Colonic mucosa (tissue), 4 donors: ENCODE measurements around the gene PRELP. TPM values are rescaled to one million over a fixed set of nuclear protein-coding genes. Genes with fewer than 3 reads are reported as not detected.

ENCODE experiments used
- DNase-seq: peaks from one replicate; pipeline ENCODE4 v3.0.0-alpha.2; 2020
- H3K27ac ChIP-seq: fragments of 200-600 bp; one replicate; pipeline ENCODE4 v1.8.0; 2021
- H3K27me3 ChIP-seq: fragments of 200-600 bp; one replicate; pipeline ENCODE4 v1.8.0; 2021
- H3K36me3 ChIP-seq: fragments of 200-600 bp; one replicate; pipeline ENCODE4 v1.8.0; 2021
- H3K4me1 ChIP-seq: fragments of 200-600 bp; one replicate; pipeline ENCODE4 v1.8.0; 2021; ENCODE audit warnings: mild to moderate bottlenecking
- H3K4me3 ChIP-seq: fragments of 200-600 bp; one replicate; pipeline ENCODE4 v1.8.0; 2021
- H3K9ac ChIP-seq, 2 donors: one replicate each; pipeline ENCODE4 v1.7.0; 2013; ENCODE audit warnings: control low read depth in 2 of 2, low read depth in 2 of 2, low read length in 2 of 2
- H3K9me3 ChIP-seq: fragments of 200-600 bp; one replicate; pipeline ENCODE4 v1.8.0; 2021
- intact Hi-C: fragments of 100-400 bp; cut with DNase I; formaldehyde crosslinking; loops from one replicate; pipeline ENCODE4 v1.14.1; 2022
- total RNA-seq, 2 donors: library from RNA; stranded (reverse); fragmentation: NEBNext Ultra II Directional in 1 of 2; extraction: Animal tissue kit (Norgen Biotek cat#: 25700) in 1 of 2; gene quantifications; one replicate each; pipeline ENCODE4 v1.2.1, GENCODE V29; 2021
- TF ChIP-seq, protein P1 (sequence below): fragments of 200-600 bp; IDR thresholded peaks from one replicate; pipeline ENCODE4 v1.8.0; 2022; ENCODE audit warnings: antibody characterized with exemption, mild to moderate bottlenecking
- donor health status: healthy.
- donor health status: DM: no; HTN: no; CAD: no.
- donor health status: DM: no; HTN: no; CAD: no.

Gene PRELP
- total RNA-seq, 2 donors from 2014 or later = 2.4 to 9.3 TPM

DNA sequence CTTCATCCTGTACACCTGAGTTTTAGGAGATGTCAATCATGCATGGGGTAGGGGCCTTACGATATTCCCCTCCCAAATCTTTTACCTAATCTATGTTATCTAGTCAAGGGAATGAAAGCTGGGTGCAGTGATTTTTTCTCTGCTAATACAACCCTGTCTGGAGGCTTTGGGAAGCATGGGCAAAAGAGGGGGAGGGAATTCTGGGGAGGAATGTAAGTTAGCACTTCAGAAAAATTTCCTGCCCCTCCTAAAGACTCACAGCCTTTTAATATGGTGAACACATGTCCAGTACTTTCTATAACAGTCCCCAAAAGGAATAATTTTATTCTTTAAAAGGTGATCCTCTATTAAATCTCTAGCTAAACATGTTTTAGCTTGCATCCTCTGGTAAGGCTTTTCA is 25.6 kb upstream of the PRELP start:
- TF ChIP-seq, protein P1, sequence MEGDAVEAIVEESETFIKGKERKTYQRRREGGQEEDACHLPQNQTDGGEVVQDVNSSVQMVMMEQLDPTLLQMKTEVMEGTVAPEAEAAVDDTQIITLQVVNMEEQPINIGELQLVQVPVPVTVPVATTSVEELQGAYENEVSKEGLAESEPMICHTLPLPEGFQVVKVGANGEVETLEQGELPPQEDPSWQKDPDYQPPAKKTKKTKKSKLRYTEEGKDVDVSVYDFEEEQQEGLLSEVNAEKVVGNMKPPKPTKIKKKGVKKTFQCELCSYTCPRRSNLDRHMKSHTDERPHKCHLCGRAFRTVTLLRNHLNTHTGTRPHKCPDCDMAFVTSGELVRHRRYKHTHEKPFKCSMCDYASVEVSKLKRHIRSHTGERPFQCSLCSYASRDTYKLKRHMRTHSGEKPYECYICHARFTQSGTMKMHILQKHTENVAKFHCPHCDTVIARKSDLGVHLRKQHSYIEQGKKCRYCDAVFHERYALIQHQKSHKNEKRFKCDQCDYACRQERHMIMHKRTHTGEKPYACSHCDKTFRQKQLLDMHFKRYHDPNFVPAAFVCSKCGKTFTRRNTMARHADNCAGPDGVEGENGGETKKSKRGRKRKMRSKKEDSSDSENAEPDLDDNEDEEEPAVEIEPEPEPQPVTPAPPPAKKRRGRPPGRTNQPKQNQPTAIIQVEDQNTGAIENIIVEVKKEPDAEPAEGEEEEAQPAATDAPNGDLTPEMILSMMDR = no peak
- intact Hi-C loops = no loop called here
- H3K9me3 ChIP-seq = no peaks in the 10 kb centered on the region
- no peak overlapping the region for H3K9ac ChIP-seq
- no peak overlapping the region for H3K27ac ChIP-seq
- no peak for DNase-seq
- no peaks in the 10 kb centered on the region for H3K36me3 ChIP-seq
- H3K27me3 ChIP-seq = no peaks in the 10 kb centered on the region
- no peaks in the 10 kb centered on the region for H3K4me1 ChIP-seq
- H3K4me3 ChIP-seq = no peak overlapping the region

DNA sequence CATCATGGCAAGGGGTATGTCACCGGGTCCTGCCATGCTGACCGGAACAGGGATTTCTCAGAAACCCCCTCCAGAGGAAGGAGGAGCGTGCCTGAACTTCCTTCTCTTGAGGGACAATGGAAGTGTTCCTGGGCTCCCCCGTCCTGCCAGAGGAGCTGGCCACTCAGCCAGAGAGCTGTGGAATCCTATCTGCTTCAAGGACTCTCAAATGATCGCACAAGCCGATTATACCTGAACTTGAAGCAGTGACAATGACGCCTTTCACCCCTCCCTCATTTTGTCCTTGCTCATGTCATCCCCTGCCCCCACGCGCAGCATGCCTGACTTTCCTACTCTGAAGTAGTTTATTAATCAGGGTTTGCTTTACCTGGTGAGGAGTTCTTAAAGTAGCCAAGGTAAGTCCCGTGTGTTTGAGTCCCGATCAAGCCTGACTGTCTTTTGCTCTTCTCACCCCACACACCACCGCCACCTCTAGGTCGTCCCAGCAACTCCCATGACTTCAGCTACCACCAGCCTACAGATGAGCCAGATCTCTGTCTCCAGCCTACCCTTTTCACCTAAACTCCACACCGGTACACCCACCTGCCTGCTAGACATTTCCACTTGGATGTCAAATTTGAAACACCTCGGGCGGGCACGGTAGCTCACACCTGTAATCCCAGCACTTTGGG is 25.0 kb upstream of the PRELP start:
- H3K9ac ChIP-seq = no peak overlapping the region
- no peak overlapping the region for H3K27ac ChIP-seq
- no peak overlapping the region for H3K4me3 ChIP-seq
- TF ChIP-seq, protein P1 = no peak
- no peaks in the 10 kb centered on the region for H3K27me3 ChIP-seq
- intact Hi-C loops = no loop called here
- H3K36me3 ChIP-seq = no peaks in the 10 kb centered on the region
- H3K4me1 ChIP-seq = no peaks in the 10 kb centered on the region
- H3K9me3 ChIP-seq = no peaks in the 10 kb centered on the region
- no peak for DNase-seq

DNA sequence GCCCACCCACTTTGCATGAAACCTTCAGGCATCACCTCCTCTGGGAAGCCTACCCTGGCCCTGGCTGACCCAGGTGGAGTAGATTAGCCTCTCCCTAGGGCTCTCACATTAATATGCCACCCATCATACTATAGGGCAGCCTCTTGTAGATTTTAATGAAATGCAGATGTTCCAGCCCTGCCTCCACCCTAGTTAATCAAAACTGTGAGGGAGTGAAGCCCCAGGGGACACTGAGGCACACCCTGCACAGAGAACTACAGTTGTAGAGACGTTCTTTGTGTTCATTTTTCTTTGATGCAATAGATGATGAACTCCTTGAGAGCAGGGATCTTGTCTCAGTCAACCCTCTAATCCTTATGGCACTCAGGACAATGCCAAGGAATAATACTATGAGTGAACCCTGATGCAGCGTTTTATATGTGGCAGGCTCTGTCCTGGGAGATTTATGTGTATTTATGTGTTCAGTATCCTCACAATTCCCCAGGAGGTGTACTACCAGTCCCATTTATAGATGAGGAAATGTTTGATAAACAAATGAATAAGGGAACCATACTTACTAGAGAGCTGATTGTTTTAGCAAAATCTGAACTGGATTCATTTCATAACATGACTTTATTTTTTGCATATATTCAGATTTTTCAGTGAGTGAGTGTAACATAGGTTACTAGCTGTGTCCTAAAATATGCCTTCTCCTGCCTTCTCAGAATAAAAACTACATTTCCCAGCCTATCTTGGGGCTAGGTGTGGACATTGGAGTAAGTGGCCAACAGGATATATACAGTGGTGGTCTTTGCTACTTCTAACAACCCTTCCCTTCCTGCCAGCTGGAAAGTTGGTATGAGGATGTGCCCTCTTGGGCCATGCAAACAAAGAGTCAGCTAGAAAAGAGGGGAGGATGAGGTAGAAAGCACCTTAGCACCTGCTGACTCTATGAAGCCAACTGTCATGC is 23.5 kb upstream of the PRELP start:
- H3K9ac ChIP-seq = no peak overlapping the region
- TF ChIP-seq, protein P1 = no peak
- no peaks in the 10 kb centered on the region for H3K27me3 ChIP-seq
- H3K27ac ChIP-seq = no peak overlapping the region
- DNase-seq = no peak
- no peaks in the 10 kb centered on the region for H3K9me3 ChIP-seq
- intact Hi-C loops = no loop called here
- no peak overlapping the region for H3K4me3 ChIP-seq
- H3K4me1 ChIP-seq = no peaks in the 10 kb centered on the region
- no peaks in the 10 kb centered on the region for H3K36me3 ChIP-seq

DNA sequence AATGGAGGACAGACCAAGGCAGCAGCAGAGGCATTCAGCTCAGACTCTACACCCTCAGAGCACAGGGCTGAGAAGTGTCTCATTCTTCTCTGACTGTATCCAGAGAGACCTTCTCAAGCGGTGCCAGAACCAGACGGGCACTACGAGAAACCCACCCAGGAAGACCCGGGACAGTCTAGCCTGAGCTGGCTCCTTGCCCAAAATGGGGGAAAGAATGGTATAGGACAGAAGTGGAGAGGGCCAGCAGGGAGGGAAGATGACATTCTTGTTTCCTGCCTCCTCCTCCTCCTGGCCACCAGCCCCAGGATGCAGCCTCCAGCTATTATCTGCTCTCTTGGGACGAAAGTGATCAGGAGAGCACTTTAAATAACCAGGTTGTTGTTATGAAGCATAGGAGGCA is 22.6 kb upstream of the PRELP start:
- Histone ChIP-seq H3K9me3 (no peaks in the 10 kb centered on the region), H3K4me3 (no peak overlapping the region), H3K27ac (no peak overlapping the region), H3K36me3 (no peaks in the 10 kb centered on the region), H3K27me3 (no peaks in the 10 kb centered on the region), H3K9ac (no peak overlapping the region), H3K4me1 (no peaks in the 10 kb centered on the region)
- DNase-seq = no peak
- intact Hi-C loops = no loop called here
- TF ChIP-seq, protein P1 = no peak

DNA sequence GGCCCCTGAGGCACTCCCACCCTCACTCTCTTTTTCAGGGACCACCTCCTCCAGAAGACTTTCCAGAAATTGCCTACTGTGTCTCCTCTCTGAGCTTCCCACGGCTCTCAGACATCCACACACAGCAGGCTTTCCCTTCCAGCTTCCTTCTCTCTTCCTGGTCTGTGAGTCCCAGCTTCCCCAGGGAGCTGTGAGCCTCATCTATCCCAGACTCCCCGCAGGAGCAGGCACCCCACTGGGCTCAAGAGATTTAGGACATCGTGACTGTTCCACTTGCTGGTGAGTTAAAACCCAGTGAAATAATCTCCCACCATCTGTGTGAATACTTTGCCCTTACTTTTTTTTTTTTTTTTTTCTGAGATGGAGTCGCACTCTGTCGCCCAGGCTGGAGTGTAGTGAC is 22.0 kb upstream of the PRELP start:
- Histone ChIP-seq H3K36me3 (no peaks in the 10 kb centered on the region), H3K27me3 (no peaks in the 10 kb centered on the region), H3K9me3 (no peaks in the 10 kb centered on the region), H3K9ac (no peak overlapping the region), H3K4me3 (no peak overlapping the region), H3K4me1 (no peaks in the 10 kb centered on the region), H3K27ac (no peak overlapping the region)
- TF ChIP-seq, protein P1 = no peak
- no peak for DNase-seq
- intact Hi-C loops = no loop called here
